Muscle layer of duodenum (tissue), 2 donors: ENCODE results near the gene SLC16A12.
A peak's percentile ranks its signal among the peaks of the same experiment; 100 is the strongest.

Experiments
- H3K27ac ChIP-seq: one replicate; pipeline ENCODE4 v1.7.0; 2013; ENCODE audit warnings: mild to moderate bottlenecking, low read length
- H3K27me3 ChIP-seq: one replicate; pipeline ENCODE4 v1.7.0; 2013; ENCODE audit warnings: low read depth, mild to moderate bottlenecking, control low read depth, low read length
- H3K36me3 ChIP-seq, 2 donors: one replicate each; pipeline ENCODE4 v1.7.0; 2013; ENCODE audit warnings: low read length in 2 of 2, control low read depth in 1 of 2, mild to moderate bottlenecking in 1 of 2; ENCODE audit not compliant: insufficient read depth in 2 of 2, control insufficient read depth in 1 of 2
- H3K4me1 ChIP-seq, 2 donors: one replicate each; pipeline ENCODE4 v1.7.0; 2013; ENCODE audit warnings: low read length in 2 of 2, mild to moderate bottlenecking in 2 of 2, control low read depth in 1 of 2, moderate library complexity in 1 of 2; ENCODE audit not compliant: insufficient read depth in 2 of 2, control insufficient read depth in 1 of 2
- H3K4me3 ChIP-seq, 2 donors: one replicate each; pipeline ENCODE4 v1.7.0; 2013; ENCODE audit warnings: low read length in 2 of 2, low read depth in 1 of 2, mild to moderate bottlenecking in 1 of 2
- H3K9me3 ChIP-seq, 2 donors: one replicate each; pipeline ENCODE4 v1.7.0; 2013; ENCODE audit warnings: low read length in 2 of 2, control low read depth in 1 of 2, mild to moderate bottlenecking in 1 of 2; ENCODE audit not compliant: control insufficient read depth in 1 of 2
- donor health status: healthy.

Gene SLC16A12

GRCh38 chr10:89440226-89441009, 95.0 kb downstream of the SLC16A12 start:
- no peak overlapping the region for H3K27ac ChIP-seq
- H3K36me3 ChIP-seq, result no peaks in the 10 kb centered on the region
- H3K9me3 ChIP-seq, result no peaks in the 10 kb centered on the region
- H3K27me3 ChIP-seq, result no peaks in the 10 kb centered on the region
- H3K4me1 ChIP-seq, result no peaks in the 10 kb centered on the region
- no peak overlapping the region for H3K4me3 ChIP-seq

DNA sequence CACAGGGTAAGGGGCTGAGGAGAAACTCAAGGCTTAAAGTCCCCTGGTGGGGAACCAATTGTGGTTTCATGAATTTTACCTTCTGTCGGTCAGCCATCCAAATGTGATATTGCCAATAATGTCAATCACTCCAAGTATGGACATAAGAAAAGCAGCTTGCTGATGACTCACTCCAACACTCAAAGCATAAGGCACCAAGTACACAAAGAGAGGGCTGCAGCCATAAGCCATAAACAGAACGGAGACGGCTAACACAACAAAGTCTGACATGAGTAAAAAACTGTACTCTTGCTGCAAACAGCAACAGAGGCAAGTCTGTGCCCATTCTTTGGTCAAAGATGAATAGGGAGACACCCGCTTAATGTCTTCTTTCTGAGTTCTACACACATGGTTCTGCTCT, 96.9 kb downstream of the SLC16A12 start:
- Histone ChIP-seq H3K9me3 (no peaks in the 10 kb centered on the region), H3K36me3 (no peaks in the 10 kb centered on the region), H3K4me1 (no peaks in the 10 kb centered on the region), H3K27me3 (no peaks in the 10 kb centered on the region), H3K4me3 (no peak overlapping the region), H3K27ac (no peak overlapping the region)

DNA sequence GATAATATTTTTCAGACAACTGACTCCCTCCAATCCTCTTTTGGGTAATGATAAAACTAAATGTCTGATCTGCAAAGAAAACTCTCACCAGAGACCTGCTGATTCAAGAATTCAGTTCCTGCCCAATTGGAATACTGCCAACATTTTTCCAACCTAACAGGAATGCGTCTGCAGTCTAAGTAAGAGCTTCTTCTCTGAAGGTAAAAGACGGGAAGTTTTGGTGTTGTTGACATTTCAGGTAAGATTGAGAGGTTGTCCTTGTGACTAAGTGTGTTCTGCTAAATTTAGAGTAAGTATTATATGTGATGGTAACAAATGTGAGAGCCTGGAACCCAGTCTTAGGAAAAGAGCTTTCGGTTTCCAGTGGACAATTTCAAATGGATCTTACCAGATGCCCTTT, 103.4 kb downstream of the SLC16A12 start:
- H3K4me3 ChIP-seq, result no peak overlapping the region

GRCh38 chr10:89428877-89429276, 106.5 kb downstream of the SLC16A12 start:
- Histone ChIP-seq H3K4me3 (no peak overlapping the region), H3K27ac (no peak overlapping the region), H3K4me1 (peaks cover 0 to 3% of the 10 kb centered on the region in 2 donors), H3K9me3 (no peaks in the 10 kb centered on the region), H3K27me3 (no peaks in the 10 kb centered on the region), H3K36me3 (no peaks in the 10 kb centered on the region)

More for the DNA sequence above, 103.4 kb downstream of the SLC16A12 start:
- Histone ChIP-seq H3K27ac (no peak overlapping the region), H3K9me3 (no peaks in the 10 kb centered on the region), H3K4me1 (peaks cover 0 to 3% of the 10 kb centered on the region in 2 donors), H3K27me3 (no peaks in the 10 kb centered on the region), H3K36me3 (no peaks in the 10 kb centered on the region)

GRCh38 chr10:89427629-89428028, 107.8 kb downstream of the SLC16A12 start:
- no peak overlapping the region for H3K27ac ChIP-seq
- peaks cover 0 to 3% of the 10 kb centered on the region in 2 donors for H3K4me1 ChIP-seq
- H3K9me3 ChIP-seq, result no peaks in the 10 kb centered on the region
- no peaks in the 10 kb centered on the region for H3K27me3 ChIP-seq
- no peaks in the 10 kb centered on the region for H3K36me3 ChIP-seq
- H3K4me3 ChIP-seq, result no peak overlapping the region

GRCh38 chr10:89426230-89426868, 109.0 kb downstream of the SLC16A12 start:
- no peaks in the 10 kb centered on the region for H3K9me3 ChIP-seq
- H3K4me3 ChIP-seq, result no peak overlapping the region
- no peak overlapping the region for H3K27ac ChIP-seq
- no peaks in the 10 kb centered on the region for H3K27me3 ChIP-seq
- H3K4me1 ChIP-seq, result no peaks in the 10 kb centered on the region
- no peaks in the 10 kb centered on the region for H3K36me3 ChIP-seq

GRCh38 chr10:89425000-89425399, 110.4 kb downstream of the SLC16A12 start:
- H3K27me3 ChIP-seq, result no peaks in the 10 kb centered on the region
- no peak overlapping the region for H3K27ac ChIP-seq
- no peak overlapping the region for H3K4me3 ChIP-seq
- no peaks in the 10 kb centered on the region for H3K9me3 ChIP-seq
- no peaks in the 10 kb centered on the region for H3K4me1 ChIP-seq
- H3K36me3 ChIP-seq, result peaks cover 0 to 5% of the 10 kb centered on the region in 2 donors

DNA sequence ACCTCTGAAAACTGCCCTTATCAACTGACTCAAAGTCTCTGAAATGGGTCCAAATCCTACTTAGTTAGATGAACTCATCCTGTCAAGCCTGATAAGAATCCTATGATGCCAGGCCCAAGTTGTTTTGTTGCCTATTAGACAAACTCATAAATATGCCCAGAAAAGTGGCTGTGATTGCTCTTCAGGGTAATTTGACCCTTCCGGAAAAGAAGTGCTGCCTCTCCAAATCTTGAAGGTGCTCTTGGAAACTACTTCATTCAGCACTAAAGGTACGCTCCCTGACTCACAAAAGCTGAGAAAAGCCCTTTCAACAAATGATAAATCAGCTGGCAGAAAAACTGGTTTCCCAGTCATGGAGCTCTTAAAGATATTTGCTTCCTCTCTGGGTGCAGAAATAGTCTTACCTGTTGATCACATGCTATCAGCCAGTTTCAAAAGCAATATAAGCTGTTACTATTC, 114.3 kb downstream of the SLC16A12 start:
- Histone ChIP-seq H3K36me3 (peaks cover 8 to 18% of the 10 kb centered on the region in 2 donors), H3K4me3 (no peak overlapping the region), H3K27me3 (no peaks in the 10 kb centered on the region), H3K4me1 (peaks cover 3 to 14% of the 10 kb centered on the region in 2 donors), H3K27ac (no peak overlapping the region), H3K9me3 (no peaks in the 10 kb centered on the region)

- peaks cover 8 to 18% of the 10 kb centered on the region in 2 donors for H3K36me3 ChIP-seq
- H3K4me3 ChIP-seq, result no peak overlapping the region
- H3K27ac ChIP-seq, result no peak overlapping the region
- H3K9me3 ChIP-seq, result no peaks in the 10 kb centered on the region
- H3K27me3 ChIP-seq, result no peaks in the 10 kb centered on the region
- peaks cover 3 to 14% of the 10 kb centered on the region in 2 donors for H3K4me1 ChIP-seq
These were observed 115.8 kb downstream of the SLC16A12 start for GRCh38 chr10:89419548-89419947.

GRCh38 chr10:89416465-89416864, 118.9 kb downstream of the SLC16A12 start:
- H3K9me3 ChIP-seq, result no peaks in the 10 kb centered on the region
- no peak overlapping the region for H3K4me3 ChIP-seq
- H3K27me3 ChIP-seq, result no peaks in the 10 kb centered on the region
- peaks cover 8 to 18% of the 10 kb centered on the region in 2 donors for H3K36me3 ChIP-seq
- peaks cover 3 to 14% of the 10 kb centered on the region in 2 donors for H3K4me1 ChIP-seq
- H3K27ac ChIP-seq, result no peak overlapping the region

DNA sequence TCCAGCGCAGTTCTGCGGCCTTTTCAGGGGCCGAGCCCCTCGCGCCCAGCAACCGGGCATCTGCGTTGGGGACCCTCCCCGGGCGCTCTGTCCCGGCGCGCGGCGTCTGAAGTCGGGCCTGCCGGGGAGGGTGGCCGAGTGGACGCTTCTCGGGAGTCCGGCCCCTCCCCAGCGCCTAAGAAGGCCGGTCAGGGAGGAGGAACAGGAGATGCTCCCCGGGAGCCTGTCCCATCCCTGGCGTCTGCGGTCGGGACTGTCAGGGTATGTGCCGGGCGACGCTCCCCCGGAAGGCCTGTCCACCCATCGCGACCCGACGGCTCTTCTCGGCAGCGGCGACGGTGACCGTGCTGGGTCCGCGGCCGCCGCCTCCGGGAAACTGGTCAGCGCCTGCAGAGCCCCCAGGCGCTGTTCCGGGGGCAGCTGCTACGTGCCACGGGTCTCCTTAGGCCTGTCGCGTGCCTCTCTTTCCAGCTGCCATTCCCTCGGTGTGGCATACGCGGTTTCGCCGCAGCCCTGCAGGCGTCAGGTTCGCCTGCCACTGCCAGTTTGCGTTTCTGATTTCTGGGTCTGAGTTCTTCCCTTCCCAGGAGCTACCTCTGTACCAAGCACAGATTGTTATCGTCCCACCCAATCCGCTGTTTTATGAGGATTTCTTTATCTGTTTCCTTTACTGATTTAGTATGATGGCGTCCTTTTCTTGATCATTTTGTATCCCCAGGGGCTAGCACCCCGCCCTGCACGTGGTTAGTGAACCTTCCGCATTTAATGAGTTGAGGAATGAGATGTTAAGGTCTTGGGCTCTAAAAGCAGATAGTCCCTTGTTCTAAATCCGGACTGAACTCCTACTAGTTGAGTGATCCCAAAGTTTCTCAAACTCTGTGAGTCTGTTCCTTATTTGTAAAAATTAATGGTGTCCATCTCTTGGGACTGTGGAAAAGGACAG, 120.2 kb downstream of the SLC16A12 start:
- H3K9me3 ChIP-seq, result no peaks in the 10 kb centered on the region
- H3K4me1 ChIP-seq, result peaks cover 3 to 14% of the 10 kb centered on the region in 2 donors
- H3K4me3 ChIP-seq, result peak overlapping the region; percentile 85 to 93
- H3K36me3 ChIP-seq, result peaks cover 8 to 14% of the 10 kb centered on the region in 2 donors
- no peaks in the 10 kb centered on the region for H3K27me3 ChIP-seq
- H3K27ac ChIP-seq, result peak overlapping the region; percentile 94
